G401 (cell line): ENCODE data around the gene SMLR1. TPM values are rescaled to one million over a fixed set of nuclear protein-coding genes. Genes with fewer than 3 reads are reported as not detected.

Source experiments
- DNase-seq: peaks from one replicate; pipeline ENCODE4 v3.0.0-alpha.2; 2015; ENCODE audit warnings: low spot score
- in situ Hi-C: cut with HindIII; loops from 2 replicates; pipeline ENCODE4 v1.10.0; 2016; ENCODE audit warnings: low sequenced_read_pairs, mixed read lengths
- total RNA-seq: library from RNA; depleted of rRNA; stranded (reverse); fragments of >200 nt; shearing (Covaris generic); gene quantifications from 2 replicates; pipeline ENCODE4 v1.2.3, GENCODE V29; 2014

Gene SMLR1
- total RNA-seq, 1 experiment from 2014 or later: not detected

DNA sequence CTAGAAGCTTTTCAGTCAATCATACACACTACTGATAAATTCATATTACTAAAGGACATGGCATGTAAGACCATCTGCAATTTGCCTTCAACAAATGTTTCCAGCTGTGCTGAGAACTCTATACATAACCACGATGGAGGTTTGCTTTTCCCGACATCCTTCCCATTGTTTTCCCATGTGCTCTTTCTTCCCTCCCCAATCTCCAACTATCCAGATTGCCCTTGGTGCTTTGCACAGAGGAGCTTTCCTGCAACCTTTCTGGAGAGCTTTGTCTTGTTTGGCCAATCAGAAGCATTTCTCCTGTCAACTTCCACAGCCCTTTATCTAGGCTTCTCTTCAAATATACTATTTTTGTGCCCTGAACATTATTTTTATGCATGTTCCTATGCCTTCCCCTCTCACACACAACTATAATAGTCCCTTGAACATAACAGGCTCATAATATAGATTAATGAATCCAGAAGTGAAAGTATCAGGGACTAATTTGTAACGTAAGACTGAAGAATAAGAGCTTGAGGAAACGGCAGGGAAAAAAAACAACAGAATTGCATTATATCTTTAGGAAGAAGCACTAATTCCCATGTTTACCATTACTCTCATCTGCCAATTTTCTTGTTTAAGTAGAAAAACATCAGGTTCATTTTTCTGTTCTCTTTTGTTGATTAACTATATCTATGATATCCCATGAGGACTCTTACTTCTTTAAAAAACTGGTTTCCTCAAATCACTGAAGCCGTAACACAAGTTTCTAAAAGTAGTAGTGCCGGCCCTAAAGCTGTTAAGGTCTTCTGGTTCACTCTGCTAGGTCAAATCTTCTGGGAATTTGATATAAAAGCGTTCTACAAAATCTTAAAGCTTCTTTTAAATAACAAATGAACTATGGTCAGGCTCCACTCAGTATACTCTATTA, 20.1 kb downstream of the SMLR1 start:
- DNase-seq: no peak
- in situ Hi-C loops: no loop called here

DNA sequence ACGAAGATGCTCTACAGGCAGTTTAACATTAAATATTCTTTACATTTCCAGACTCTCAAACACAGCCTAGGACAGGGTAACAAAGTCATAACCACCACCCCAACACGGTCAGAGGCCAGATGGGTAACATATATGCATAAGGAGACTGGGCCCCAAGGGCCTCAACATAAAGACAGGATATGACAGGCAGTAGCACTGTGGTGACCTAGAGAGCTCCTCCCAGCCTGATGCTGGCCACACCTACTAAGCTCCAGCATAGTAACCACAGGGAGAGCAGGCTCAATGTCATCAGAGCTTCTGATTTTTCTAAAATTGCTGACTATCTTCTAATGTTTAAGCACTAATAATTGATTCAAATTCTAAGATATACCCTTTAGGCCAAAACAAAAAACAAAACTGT, 21.7 kb downstream of the SMLR1 start:
- DNase-seq: no peak
- in situ Hi-C loops: no loop called here

DNA sequence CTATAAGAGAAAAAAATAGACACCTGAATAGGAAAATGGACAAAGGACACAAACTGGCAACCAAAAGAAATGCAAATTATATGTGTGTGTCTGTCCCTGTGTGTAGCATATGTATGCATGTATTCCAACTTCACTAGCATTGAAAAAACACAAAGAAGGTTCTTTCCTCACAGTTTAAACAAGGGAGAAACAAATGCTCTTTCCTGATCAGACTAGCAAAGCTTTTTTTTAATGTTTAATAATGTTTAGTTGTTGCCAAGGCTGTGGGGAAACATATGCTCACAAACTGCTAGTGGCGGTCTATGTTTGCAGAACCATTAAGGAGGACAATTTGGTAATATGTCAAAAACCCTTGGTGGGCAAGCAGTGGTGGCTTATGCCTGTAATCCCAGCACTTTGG, 22.4 kb downstream of the SMLR1 start:
- in situ Hi-C loops: no loop called here
- DNase-seq: no peak

DNA sequence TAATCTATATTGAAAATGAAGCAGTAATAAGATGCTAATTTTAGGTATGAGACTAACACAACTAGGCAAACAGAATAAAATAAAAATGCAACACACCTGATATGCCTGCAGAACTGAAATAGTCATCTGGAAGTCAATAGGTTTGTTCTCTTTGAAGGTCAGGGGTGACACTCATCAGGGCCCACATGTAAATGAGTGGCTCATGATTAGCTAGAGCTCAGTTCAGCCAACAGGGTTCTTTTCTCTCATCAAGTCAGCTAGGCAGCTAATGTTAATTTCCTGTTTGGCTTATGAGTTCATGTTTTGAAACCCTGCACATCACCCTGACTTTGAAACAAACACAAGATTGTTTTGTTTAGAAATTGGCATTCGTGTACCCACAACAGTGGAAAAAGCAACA, 23.8 kb downstream of the SMLR1 start:
- DNase-seq: no peak
- in situ Hi-C loops: no loop called here

DNA sequence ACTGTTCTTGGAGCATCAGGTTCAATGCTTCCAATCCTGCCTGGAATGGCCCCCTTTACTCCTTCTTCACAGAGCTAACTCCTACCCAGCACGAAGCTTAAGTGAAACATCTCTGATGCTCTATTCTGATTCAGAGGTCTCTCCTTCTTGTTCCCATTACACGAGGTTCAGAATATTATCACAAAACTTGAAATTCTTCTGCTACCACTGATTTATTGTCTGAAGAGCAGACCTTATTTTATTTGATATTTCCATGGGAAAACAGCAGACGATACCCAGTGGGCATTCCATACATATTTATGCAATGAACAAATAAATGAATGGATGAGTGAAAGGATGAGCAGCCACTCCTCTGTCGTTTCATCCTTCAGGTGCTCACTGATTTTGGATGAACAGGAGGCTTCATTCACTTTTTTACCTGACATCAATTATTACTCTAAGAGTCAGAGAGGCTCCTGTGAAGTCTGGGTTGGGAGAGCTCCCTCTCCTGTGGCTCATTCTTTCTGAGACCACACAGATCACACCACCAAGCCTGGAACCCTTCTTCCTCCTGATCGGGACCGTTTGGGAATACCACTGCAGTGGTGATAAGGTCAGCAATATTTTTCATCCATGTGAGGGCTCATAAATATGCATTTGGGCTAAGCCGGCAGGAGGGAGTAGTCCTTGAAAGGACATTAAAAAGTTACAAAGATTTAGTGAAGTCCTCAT, 25.8 kb downstream of the SMLR1 start:
- in situ Hi-C loops: no loop called here
- DNase-seq: no peak

DNA sequence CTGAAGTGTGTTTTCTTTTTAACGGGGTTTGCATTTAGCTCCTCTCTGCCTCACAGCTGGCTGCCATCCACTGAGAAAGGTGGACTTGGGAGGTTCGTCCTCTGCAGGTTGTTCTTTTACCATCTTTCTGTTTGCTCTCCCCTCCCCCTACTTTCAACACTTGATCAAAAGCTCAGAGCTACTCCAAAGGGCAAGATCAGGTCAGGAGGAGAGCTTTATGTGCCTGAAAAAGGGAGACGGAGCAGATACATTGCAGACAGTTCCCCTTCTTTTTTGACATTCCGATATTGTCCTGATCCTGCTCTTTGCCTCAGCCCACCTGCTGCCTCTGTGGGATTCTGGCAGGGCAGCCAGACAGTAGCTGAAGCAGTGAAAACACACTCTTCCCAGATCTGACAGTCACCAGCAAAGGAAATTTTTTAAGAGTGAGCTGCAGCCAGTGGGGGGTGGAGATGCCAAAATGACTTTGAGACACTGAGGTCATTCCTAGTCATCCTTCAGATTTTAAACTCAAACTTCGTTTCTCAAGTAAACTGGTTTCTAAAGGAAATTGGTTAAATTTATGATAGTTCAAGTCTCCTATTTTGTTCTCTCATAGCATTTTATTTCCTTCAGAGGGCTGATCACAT, 26.5 kb downstream of the SMLR1 start:
- DNase-seq: no peak
- in situ Hi-C loops: no loop called here

DNA sequence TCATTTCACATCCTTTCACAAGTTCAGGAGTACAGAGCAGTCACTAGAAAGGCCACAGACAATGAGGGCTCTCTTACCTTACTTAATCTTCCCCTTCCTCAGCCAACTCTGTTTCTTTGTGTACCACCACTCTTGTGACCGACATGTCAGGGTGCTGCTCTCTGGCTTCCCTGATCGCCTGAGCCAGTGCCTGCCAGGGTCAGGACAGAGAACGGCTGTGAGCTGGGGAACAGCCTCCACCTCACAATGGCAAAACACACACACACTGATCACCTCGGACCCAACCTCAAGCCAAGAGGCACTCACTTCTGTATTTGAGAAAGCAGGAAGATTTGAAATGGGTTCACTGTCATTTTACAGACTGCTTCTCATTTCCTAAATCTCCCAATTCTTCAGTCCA, 30.8 kb downstream of the SMLR1 start:
- in situ Hi-C loops: no loop called here
- no peak for DNase-seq

DNA sequence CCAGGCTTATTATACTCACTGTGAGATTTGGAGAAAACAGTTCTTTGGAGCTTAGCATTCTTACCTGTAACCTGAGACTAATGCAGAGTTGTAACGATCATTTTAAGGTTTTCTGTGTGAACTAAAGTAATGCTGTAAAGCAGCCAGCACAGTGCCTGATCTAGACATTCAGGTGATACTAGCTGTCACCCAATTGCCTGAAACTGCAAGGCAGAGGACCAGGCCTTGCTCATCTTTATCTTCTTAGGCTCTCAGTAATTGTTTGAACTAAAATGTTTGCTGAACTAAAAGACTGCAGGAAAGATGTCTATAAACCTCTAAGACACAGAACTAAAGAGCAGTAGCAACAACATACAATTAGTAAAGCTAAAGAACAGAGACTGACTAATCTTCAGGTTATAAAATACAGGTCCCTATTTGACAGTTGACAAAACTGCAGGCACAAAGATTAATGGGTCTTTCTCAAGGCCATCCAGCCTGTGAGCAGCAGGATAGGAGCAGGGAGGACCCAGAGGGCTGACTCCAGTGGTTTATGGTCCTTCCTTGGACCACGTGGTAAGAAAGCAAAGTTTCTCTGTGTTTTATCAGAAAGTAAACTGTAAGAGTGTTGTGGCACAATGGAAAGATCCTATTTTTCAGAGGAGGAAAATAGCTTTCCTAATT, 31.4 kb downstream of the SMLR1 start:
- in situ Hi-C loops: no loop called here
- DNase-seq: no peak

DNA sequence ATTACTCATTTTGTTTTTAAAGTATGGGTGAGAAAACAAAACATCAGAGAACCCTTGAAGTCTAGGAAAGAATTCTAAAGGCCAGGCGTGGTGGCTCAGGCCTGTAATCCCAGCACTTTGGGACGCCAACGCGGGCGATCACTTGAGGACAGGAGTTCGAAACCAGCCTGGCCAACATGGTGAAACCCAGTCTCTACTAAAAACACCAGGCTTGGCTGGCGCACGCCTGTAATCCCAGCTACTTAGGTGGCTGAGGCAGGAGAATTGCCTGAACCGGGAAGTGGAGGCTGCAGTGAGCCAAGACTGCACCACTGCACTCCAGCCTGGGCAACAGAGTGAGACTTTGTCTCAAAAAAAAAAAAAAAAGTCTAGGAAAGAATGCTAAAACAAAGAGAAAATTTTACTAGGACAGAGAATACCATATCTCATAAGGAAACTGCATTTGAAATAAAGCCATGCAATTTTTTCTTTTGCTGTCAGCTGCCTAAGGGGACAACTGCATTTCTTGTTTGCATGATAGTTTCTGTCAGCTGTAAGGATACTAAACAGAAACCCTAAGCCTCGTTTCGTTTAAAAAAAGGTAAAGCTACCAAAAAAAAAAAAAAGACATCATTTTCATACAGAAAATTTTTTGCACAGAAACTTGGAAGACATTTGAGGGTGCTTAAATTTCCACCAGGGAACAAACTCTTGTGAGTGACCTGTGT, 32.1 kb downstream of the SMLR1 start:
- in situ Hi-C loops: no loop called here
- DNase-seq: no peak

DNA sequence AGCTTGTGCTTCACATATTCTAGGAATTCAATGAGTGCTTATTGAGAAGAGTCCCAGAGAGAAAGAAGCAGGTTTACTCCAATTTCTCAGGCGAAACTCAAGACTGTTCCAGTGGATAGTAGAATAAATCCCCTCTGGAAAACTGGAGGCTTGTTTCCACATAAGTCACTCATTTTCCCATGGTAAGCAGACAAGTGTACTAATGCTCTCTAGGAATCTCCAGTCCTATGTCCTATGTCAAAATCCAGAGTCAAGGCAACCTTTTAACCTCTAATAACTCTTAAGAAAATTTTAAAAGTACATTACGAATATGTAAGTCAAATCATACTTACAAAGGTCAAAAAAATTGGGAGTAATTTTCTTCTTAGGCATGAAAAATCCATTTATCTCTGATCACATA, 35.2 kb downstream of the SMLR1 start:
- in situ Hi-C loops: no loop called here
- DNase-seq: no peak

DNA sequence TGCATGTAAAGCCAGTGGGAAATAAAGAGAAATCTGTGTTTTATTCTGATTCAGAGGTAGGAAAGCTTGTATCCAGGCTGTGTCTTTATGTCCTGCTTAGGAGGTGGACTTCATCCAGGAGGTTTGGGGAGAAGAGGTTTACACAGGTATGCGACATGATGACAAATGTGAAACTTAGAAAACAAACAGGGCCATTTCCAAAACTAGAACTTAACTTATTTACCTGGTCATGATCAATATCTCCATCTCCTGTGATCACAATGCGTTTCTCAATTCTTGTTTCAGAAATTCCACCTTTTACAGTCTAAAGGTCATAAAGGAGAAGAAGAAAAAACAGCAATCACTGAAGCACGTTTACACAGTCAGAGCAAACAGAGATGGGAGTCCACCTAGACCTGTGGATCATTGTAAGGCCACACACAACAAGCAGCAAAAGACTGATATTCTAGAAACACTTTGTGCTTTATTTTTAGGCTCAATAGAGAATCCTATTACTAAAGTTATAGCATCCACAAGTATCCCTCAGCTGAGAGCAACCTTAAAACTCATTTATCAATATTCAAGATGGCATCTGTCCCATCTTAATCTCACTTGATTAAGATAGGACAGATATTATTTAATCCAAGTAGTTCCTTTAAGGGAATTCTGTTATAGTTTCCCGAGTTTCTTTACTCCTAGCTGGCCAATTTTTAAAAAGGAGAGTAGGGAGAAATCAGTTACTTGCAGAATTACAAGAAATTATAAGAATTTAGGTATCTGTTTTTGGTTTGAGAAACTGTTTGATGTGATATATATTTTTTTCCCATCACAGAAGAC, 36.4 kb downstream of the SMLR1 start:
- in situ Hi-C loops: no loop called here
- no peak for DNase-seq

DNA sequence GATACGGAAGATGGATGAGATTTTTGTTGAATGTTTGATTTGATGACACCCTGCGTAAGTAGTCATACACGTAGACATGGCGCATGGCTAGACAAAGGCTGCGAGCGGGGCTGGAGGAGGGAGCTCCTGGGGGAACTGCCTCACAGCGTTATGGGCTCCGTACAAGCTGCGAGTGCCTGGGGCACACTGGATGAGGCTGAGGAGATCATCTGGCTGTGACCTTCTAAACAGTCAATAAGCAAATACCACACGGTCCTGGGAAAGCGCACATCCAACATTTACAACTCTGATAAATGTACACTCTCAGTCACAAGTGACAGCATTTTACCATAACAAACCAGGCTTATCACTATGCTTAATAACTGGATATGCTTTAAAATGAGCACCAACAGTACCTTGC, 37.1 kb downstream of the SMLR1 start:
- in situ Hi-C loops: no loop called here
- no peak for DNase-seq

DNA sequence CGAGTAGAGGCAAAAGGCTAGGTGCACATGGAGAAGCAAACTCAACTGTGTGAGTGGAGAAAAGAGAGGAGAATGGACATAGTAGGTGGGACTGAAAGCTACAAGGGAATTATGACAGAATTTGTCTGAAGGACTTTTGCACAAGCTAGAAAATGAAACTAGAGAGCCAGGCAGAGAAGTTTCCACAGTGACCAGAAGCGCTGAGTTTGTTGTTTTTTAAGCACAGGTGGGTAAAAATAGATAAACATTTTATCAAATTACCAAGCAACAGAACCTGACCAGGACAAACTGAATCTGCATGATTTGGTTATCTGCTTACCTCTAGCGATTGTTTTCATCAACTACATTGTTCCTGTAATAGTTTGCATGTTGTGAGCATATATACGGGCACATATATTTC, 38.6 kb downstream of the SMLR1 start:
- in situ Hi-C loops: no loop called here
- DNase-seq: no peak

DNA sequence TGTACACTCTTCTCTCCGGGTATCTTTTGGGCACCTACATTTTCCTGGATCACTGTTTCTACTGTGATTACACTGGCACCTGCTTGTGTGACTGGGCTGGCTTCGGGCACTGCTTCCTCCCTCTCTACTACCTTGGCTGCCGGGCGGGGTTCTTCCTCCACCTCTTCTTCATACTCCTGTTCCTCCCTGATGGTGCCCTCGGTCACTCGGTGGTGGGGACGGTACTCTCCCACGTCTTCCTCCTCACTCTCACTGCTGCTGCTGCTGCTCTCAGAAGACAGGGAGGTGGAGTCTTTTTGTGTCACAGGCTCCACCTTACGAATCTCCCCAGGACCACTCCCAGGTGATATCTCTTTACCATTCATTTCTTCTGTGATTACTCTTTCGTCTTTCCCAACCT, 42.5 kb downstream of the SMLR1 start:
- in situ Hi-C loops: no loop called here
- no peak for DNase-seq

DNA sequence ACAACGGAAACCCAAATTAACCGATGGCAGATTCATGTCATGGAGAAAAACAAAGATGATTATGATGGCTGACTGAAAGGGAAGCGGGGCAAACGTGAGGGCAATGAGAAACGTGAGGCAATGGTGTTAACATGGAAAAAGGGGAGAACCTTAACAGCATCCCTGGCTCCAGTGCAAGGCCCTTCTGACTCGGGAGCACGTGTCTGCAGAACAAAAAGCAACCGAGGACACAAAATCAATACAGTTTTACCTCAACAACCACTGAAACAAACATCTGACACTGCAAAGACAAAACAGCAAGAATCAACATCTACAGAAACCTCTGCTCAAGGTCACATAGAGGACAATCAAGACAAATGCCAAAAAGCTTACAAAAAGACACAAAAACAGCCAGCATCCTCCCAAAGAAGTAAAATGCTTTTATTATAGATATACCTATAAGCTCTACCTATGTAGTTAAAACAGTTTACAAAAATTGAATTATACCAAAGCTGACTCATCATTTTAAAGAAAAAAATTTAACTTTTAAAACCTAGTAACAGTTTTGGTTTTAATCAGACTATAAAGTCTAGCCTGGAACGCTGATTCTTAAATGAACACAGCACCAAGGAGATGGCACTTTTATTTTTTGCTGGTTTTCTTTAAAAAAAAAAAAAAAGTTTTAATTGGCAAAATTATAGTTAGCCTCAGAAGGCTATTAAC, 43.1 kb downstream of the SMLR1 start:
- DNase-seq: no peak
- in situ Hi-C loops: no loop called here

DNA sequence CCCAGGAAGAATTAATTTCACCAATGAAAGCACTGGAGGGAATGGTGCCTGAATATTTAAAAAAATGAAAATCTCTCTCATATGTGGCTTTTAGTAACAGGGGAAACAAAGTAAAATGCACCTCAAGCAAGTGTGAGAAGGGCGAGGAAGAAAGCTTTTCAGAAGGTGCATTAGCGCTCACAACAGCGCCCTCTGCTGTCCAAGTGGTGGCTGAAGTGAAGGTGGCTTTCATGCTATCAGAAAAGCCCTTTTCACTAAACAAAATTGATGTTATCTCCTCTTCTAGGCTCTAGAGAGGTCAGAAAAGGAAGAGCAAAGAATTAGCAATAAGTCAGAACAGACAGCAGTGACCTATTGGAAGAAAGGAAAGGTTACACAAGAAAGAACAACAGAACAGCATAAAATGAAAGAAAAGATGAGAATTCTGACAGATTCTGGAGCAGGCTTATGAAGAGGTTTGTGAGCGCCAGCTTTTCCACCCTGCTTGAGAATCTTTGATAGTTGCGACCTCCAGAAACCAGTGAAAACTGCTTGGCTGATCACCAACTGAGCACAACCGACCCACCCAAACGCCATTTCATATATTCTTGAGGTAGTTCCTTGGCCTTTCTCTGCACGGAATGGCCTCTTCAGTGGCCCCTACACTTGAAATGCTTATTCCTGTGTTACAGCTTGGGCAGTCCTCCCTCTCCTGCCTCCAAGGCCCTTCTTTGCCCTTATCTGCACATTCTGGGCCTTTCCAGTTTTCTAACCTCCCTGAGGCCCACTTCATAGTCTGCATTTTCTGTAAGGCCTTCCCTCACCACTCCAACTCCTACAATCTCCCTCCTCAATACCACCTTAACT, 45.3 kb downstream of the SMLR1 start:
- DNase-seq: peak; percentile 61
- in situ Hi-C loops: no loop called here

DNA sequence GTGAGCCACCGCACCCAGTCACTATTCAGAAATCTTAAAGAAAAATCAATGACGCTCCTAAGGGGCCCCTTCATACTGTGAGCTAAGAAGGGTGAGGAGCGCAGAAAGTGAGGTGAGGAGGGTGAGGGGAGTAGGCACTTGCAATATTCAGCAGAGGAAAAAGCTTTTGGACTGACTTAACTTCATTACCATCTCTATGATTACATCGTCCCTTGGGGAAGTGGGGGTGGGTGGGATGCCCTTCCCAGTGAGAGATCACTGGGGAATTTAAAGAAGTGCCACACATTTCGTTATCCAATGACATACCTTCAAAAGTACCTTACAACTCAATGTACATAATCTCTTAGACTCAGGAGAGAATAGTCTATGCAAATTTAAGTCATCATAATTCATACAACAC, 46.5 kb downstream of the SMLR1 start:
- in situ Hi-C loops: no loop called here
- no peak for DNase-seq
